Activated CD4-positive, alpha-beta T cell treated with anti-CD3 and anti-CD28 coated beads for 36 hours (primary cell): ENCODE results near the gene COPS6. TPM values are rescaled to one million over a fixed set of nuclear protein-coding genes. Genes with fewer than 3 reads are reported as not detected.

Experiments used
- ATAC-seq: fragments of 200-7000 bp; cut with Tn5 transposase; one replicate; pipeline ENCODE4 v1.10.0; 2021; ENCODE audit warnings: mild to moderate bottlenecking, moderate library complexity
- CTCF ChIA-PET: fragments of 350-600 bp; sonication (Branson Sonifier 250); formaldehyde crosslinking; loops from one replicate; lab custom pipeline; 2021; ENCODE audit warnings: antibody characterized with exemption; lab: Charles Lee
- POLR2A ChIA-PET: fragments of 350-600 bp; sonication (Branson Sonifier 250); formaldehyde crosslinking; loops from one replicate; lab custom pipeline; 2021; ENCODE audit warnings: antibody characterized with exemption, inconsistent platforms; lab: Charles Lee
- DNase-seq: peaks from one replicate; pipeline ENCODE4 v3.0.0-alpha.2; 2020
- H3K27ac Mint-ChIP-seq: one replicate; pipeline ENCODE4 v1.8.0; 2021; ENCODE audit warnings: mixed read lengths
- H3K27me3 Mint-ChIP-seq: one replicate; pipeline ENCODE4 v1.8.0; 2021; ENCODE audit warnings: mixed read lengths
- H3K36me3 Mint-ChIP-seq: one replicate; pipeline ENCODE4 v1.8.0; 2021; ENCODE audit warnings: low read depth, mixed read lengths
- H3K4me1 Mint-ChIP-seq: one replicate; pipeline ENCODE4 v1.8.0; 2021; ENCODE audit warnings: mixed read lengths
- H3K4me3 Mint-ChIP-seq: one replicate; pipeline ENCODE4 v1.8.0; 2021; ENCODE audit warnings: mild to moderate bottlenecking, moderate library complexity, mixed read lengths
- H3K9me3 Mint-ChIP-seq: one replicate; pipeline ENCODE4 v1.8.0; 2021; ENCODE audit warnings: low read depth, mixed read lengths
- intact Hi-C, 2 experiments: fragments of 100-400 bp; cut with DNase I in 1 of 2; cut with micrococcal nuclease in 1 of 2; formaldehyde crosslinking; loops; one replicate each; pipeline versions ENCODE4 v1.14.2 to v1.15.1; 2022 to 2024; cut with DNase I, micrococcal nuclease
- total RNA-seq, 2 experiments: library from RNA; stranded (reverse); gene quantifications; one replicate each; pipeline ENCODE4 v1.2.3, GENCODE V29; 2021

Gene COPS6
- total RNA-seq, 2 experiments from 2014 or later: 88.6 to 89.0 TPM

- POLR2A ChIA-PET: interaction anchor here (0.9 to 1.9 kb wide), 2 partner anchors 11 to 17 kb away, joined by 3 to 8 read pairs; partner anchors contain the start of genes AP4M1 and MCM7
- CTCF ChIA-PET: interaction anchor here (0.7 to 5.7 kb wide), 2 partner anchors 20 to 200 kb away, joined by 4 to 30 read pairs; no protein-coding TSS in a partner anchor
- ATAC-seq: no peak
- no peak overlapping the region for H3K27ac Mint-ChIP-seq
- no peaks in the 10 kb centered on the region for H3K9me3 Mint-ChIP-seq
- no peaks in the 10 kb centered on the region for H3K27me3 Mint-ChIP-seq
- H3K4me1 Mint-ChIP-seq: peaks cover 2% of the 10 kb centered on the region
- peaks cover 31% of the 10 kb centered on the region for H3K36me3 Mint-ChIP-seq
- H3K4me3 Mint-ChIP-seq: no peak overlapping the region
- intact Hi-C loops: no loop called here
- DNase-seq: no peak
Measured at GRCh38 chr7:100111914-100112313, 23.1 kb downstream of the COPS6 start.

DNA sequence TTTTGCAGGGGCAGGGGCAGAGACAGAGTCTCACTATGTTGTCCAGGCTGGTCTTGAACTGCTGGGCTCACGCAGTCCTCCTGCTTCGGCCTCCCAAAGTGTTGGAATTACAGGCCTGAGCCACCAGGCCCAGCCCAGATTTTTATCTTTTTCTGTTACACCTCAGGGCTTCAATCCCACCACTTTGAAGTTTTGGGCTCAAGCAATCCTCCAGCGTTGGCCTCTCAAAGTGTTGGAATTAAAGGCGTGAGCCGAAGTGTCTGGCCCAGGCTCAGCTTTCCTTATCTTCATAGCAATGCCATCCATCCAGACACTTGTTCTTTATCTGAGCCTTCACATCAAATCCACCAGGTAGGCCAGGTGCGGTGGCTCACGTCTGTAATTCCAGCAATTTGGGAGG is 26.3 kb downstream of the COPS6 start:
- no peaks in the 10 kb centered on the region for H3K9me3 Mint-ChIP-seq
- peaks cover 28% of the 10 kb centered on the region for H3K36me3 Mint-ChIP-seq
- no peak for ATAC-seq
- H3K27ac Mint-ChIP-seq: no peak overlapping the region
- DNase-seq: no peak
- no peaks in the 10 kb centered on the region for H3K27me3 Mint-ChIP-seq
- peaks cover 13% of the 10 kb centered on the region for H3K4me1 Mint-ChIP-seq
- CTCF ChIA-PET: interaction anchor here (0.6 to 5.7 kb wide), 2 partner anchors 16 to 32 kb away, joined by 3 to 30 read pairs; no protein-coding TSS in a partner anchor
- intact Hi-C loops: no loop called here
- no peak overlapping the region for H3K4me3 Mint-ChIP-seq
- POLR2A ChIA-PET: no interaction called here

DNA sequence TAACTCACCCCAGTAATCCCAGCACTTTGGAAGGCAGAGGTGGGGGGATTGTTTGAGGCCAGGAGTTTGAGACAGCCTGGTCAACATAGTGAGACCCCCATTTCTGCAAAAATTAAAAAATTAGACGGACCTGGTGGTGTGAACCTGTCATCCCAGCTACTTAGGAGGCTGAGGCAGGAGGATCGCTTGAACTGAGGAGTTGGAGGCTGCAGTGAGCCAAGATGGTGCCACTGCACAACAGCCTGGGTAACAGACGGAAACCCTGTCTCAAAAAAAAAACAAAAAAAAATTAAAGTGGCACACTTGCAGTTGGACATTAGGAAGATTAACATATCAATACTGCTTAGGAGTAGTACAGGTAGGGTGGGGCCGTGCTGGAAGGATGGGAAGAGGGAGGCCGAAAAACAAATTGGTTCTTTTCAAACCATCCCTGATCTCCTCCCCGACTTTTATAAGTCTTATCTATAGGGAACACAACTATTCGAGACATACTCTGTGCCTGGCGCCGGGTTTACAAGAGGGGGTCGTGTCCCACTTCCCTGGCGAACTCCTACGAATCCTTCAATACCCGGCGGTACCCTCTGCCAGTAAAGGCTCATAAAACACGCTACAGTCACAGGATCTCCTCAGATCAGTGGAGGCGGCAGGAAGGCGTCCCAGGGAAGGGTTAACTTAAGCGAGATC is 29.8 kb downstream of the COPS6 start:
- H3K27me3 Mint-ChIP-seq: no peaks in the 10 kb centered on the region
- no peak for ATAC-seq
- peaks cover 18% of the 10 kb centered on the region for H3K4me1 Mint-ChIP-seq
- intact Hi-C loops: loop anchor here (1.0 kb wide), 9 partner anchors 9 to 555 kb away; partner anchors contain the start of genes AP4M1 (in 2 of the 2), MCM7 (in 2 of the 2), COPS6 (in 1 of the 2) and GNB2 (in 1 of the 2)
- peaks cover 13% of the 10 kb centered on the region for H3K36me3 Mint-ChIP-seq
- peak overlapping the region; percentile 86 for H3K4me3 Mint-ChIP-seq
- DNase-seq: no peak
- peak overlapping the region; percentile 94 for H3K27ac Mint-ChIP-seq
- CTCF ChIA-PET: no interaction called here
- no peaks in the 10 kb centered on the region for H3K9me3 Mint-ChIP-seq
- POLR2A ChIA-PET: interaction anchor here (0.7 kb wide), 1 partner anchor 1113 kb away, joined by 7 read pairs; no protein-coding TSS in a partner anchor

- peaks cover 7% of the 10 kb centered on the region for H3K36me3 Mint-ChIP-seq
- peak; percentile 76 for ATAC-seq
- H3K27ac Mint-ChIP-seq: peak within 1 kb of the TSS; percentile 94
- POLR2A ChIA-PET: interaction anchor here (0.5 to 1.2 kb wide), 3 partner anchors 12 to 44 kb away, joined by 4 to 5 read pairs (median 4); no protein-coding TSS in a partner anchor
- intact Hi-C loops: loop anchor here (1.0 kb wide), 9 partner anchors 8 to 554 kb away; partner anchors contain the start of genes AP4M1 (in 2 of the 2), MCM7 (in 2 of the 2), COPS6 (in 1 of the 2) and GNB2 (in 1 of the 2)
- H3K4me3 Mint-ChIP-seq: peak within 1 kb of the TSS; percentile 86
- no peaks in the 10 kb centered on the region for H3K27me3 Mint-ChIP-seq
- H3K4me1 Mint-ChIP-seq: peaks cover 20% of the 10 kb centered on the region
- no peaks in the 10 kb centered on the region for H3K9me3 Mint-ChIP-seq
- CTCF ChIA-PET: interaction anchor here (1.2 to 2.6 kb wide), 5 partner anchors 11 to 226 kb away, joined by 4 to 12 read pairs (median 4); no protein-coding TSS in a partner anchor
- peak; percentile 97 for DNase-seq
Measured at GRCh38 chr7:100119072-100119969, 30.6 kb downstream of the COPS6 start, which contains the start of the genes CNPY4 and TAF6. Gene CNPY4, plus strand, starts transcription at chr7:100119634. Its CDS starts 111 bp downstream, at chr7:100119745. Gene TAF6, minus strand, starts transcription at chr7:100119358. Its CDS starts 5,149 bp downstream, at chr7:100114209.

GRCh38 chr7:100119970-100120732 is 31.4 kb downstream of the COPS6 start:
- Mint-ChIP-seq H3K27me3 (no peaks in the 10 kb centered on the region), H3K36me3 (peaks cover 13% of the 10 kb centered on the region), H3K9me3 (no peaks in the 10 kb centered on the region), H3K4me1 (peaks cover 29% of the 10 kb centered on the region), H3K27ac (peak overlapping the region; percentile 94), H3K4me3 (peak overlapping the region; percentile 86)
- DNase-seq (peak; percentile 85), ATAC-seq (peak; percentile 69)
- ChIA-PET CTCF (interaction anchor here (1.2 to 2.6 kb wide), 5 partner anchors 10 to 225 kb away, joined by 4 to 12 read pairs (median 4); no protein-coding TSS in a partner anchor), POLR2A (interaction anchor here (0.5 to 1.4 kb wide), 7 partner anchors 12 to 245 kb away, joined by 3 to 9 read pairs (median 4); partner anchors contain the start of genes AP4M1, GPC2, MCM7 and STAG3)
- intact Hi-C loops: loop anchor here (1.0 kb wide), 9 partner anchors 7 to 553 kb away; partner anchors contain the start of genes AP4M1 (in 2 of the 2), LAMTOR4 (in 2 of the 2), MCM7 (in 2 of the 2) and COPS6 (in 1 of the 2)

DNA sequence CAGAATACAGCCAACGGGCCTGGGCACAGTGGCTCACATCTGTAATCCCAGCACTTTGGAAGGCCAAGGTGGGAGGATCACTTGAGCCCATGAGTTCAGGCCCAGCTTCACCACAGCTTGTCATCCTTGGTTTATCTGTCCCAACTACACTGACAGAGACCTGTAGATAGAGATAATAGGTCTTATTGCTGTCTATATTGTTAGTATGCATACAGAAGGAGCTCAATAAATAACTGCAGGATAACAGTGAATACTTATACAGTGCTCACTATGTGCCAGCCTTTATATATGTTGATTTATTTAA is 31.9 kb downstream of the COPS6 start:
- Mint-ChIP-seq H3K9me3 (no peaks in the 10 kb centered on the region), H3K36me3 (peaks cover 15% of the 10 kb centered on the region), H3K4me3 (peak overlapping the region; percentile 86), H3K27ac (peak overlapping the region; percentile 94), H3K27me3 (no peaks in the 10 kb centered on the region), H3K4me1 (peaks cover 34% of the 10 kb centered on the region)
- CTCF ChIA-PET: interaction anchor here (1.1 to 2.6 kb wide), 6 partner anchors 10 to 224 kb away, joined by 3 to 12 read pairs (median 4); partner anchors contain the start of gene COPS6
- ATAC-seq (no peak), DNase-seq (no peak)
- POLR2A ChIA-PET: interaction anchor here (0.6 to 1.4 kb wide), 6 partner anchors 11 to 245 kb away, joined by 3 to 9 read pairs (median 4); partner anchors contain the start of genes AP4M1, GPC2, MCM7 and STAG3
- intact Hi-C loops: loop anchor here in 1 of 2 experiments (1.0 kb wide), 1 partner anchor 28 kb away; the partner anchor contains the start of gene LAMTOR4

DNA sequence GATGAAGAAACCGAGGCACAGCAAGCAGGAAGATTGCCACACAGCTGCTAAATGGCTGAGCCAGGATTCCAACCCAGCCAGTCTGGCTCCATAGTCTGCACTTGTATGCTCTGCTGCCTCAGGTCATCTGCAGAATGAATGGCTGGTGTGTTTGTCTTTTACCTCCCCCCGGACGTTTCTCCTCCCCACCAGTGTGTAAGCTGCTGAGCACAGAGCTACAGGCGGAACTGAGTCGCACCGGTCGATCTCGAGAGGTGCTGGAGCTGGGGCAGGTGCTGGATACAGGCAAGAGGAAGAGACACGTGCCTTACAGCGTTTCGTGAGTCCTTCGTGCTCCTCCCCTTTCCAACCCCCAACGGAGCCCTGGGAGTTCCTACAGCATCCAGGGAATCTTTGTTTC is 33.3 kb downstream of the COPS6 start:
- ATAC-seq: no peak
- H3K9me3 Mint-ChIP-seq: no peaks in the 10 kb centered on the region
- CTCF ChIA-PET: interaction anchor here (0.7 kb wide), 1 partner anchor 14 kb away, joined by 3 read pairs; no protein-coding TSS in a partner anchor

GRCh38 chr7:100122568-100122967 is 33.8 kb downstream of the COPS6 start:
- H3K27ac Mint-ChIP-seq: no peak overlapping the region
- H3K4me1 Mint-ChIP-seq: peaks cover 35% of the 10 kb centered on the region
- POLR2A ChIA-PET: no interaction called here
- H3K4me3 Mint-ChIP-seq: no peak overlapping the region
- DNase-seq (no peak), ATAC-seq (no peak)
- no peaks in the 10 kb centered on the region for H3K27me3 Mint-ChIP-seq
- peaks cover 16% of the 10 kb centered on the region for H3K36me3 Mint-ChIP-seq
- intact Hi-C loops: no loop called here
- CTCF ChIA-PET: interaction anchor here (0.7 kb wide), 1 partner anchor 15 kb away, joined by 3 read pairs; no protein-coding TSS in a partner anchor
- no peaks in the 10 kb centered on the region for H3K9me3 Mint-ChIP-seq

More for the DNA sequence above, 33.3 kb downstream of the COPS6 start:
- POLR2A ChIA-PET: no interaction called here
- H3K4me1 Mint-ChIP-seq: peaks cover 35% of the 10 kb centered on the region
- intact Hi-C loops: no loop called here
- no peak for DNase-seq
- no peak overlapping the region for H3K4me3 Mint-ChIP-seq
- H3K36me3 Mint-ChIP-seq: peaks cover 16% of the 10 kb centered on the region
- no peaks in the 10 kb centered on the region for H3K27me3 Mint-ChIP-seq
- H3K27ac Mint-ChIP-seq: no peak overlapping the region

DNA sequence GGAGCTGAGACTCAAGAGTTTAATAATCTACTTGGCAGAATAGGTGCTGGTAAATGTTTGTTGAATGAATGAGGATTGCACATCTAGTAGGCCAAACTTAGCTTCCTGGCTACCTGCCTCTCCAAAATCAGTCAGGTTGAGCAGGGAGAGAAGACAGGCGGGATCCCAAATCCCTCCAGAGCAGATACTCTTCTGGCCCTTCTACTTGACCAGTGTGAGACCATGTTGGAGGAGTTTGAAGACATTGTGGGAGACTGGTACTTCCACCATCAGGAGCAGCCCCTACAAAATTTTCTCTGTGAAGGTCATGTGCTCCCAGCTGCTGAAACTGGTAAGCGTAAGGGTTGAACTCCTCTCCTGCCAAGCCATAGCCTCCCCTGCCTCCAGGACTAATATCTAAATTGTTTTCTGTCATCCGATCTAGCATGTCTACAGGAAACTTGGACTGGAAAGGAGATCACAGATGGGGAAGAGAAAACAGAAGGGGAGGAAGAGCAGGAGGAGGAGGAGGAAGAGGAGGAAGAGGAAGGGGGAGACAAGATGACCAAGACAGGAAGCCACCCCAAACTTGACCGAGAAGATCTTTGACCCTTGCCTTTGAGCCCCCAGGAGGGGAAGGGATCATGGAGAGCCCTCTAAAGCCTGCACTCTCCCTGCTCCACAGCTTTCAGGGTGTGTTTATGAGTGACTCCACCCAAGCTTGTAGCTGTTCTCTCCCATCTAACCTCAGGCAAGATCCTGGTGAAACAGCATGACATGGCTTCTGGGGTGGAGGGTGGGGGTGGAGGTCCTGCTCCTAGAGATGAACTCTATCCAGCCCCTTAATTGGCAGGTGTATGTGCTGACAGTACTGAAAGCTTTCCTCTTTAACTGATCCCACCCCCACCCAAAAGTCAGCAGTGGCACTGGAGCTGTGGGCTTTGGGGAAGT is 35.8 kb downstream of the COPS6 start:
- H3K9me3 Mint-ChIP-seq: no peaks in the 10 kb centered on the region
- H3K27me3 Mint-ChIP-seq: no peaks in the 10 kb centered on the region
- intact Hi-C loops: loop anchor here (5.0 kb wide), 4 partner anchors 42 to 463 kb away; partner anchors contain the start of genes FBXO24 (in 1 of the 2), GPC2 (in 1 of the 2), LRCH4 (in 1 of the 2) and STAG3 (in 1 of the 2)
- peak overlapping the region; percentile 20 for H3K27ac Mint-ChIP-seq
- ATAC-seq (no peak), DNase-seq (no peak)
- ChIA-PET POLR2A (interaction anchor here (0.6 to 1.2 kb wide), 2 partner anchors 23 to 736 kb away, joined by 3 to 7 read pairs; partner anchors contain the start of genes AP4M1 and MCM7), CTCF (interaction anchor here (0.6 to 2.2 kb wide), 4 partner anchors 8 to 581 kb away, joined by 3 to 6 read pairs (median 4); partner anchors contain the start of gene POP7)
- H3K4me1 Mint-ChIP-seq: peaks cover 31% of the 10 kb centered on the region
- peaks cover 12% of the 10 kb centered on the region for H3K36me3 Mint-ChIP-seq
- peak overlapping the region; percentile 93 for H3K4me3 Mint-ChIP-seq
